WTC11 (cell line): ENCODE data around the gene TAX1BP3. TPM values are rescaled to one million over a fixed set of nuclear protein-coding genes. Genes with fewer than 3 reads are reported as not detected.

Source experiments
- ATAC-seq: fragments of 200-7000 bp; cut with Tn5 transposase; 2 replicates; pipeline ENCODE4 v1.10.0; 2021; ENCODE audit warnings: mild to moderate bottlenecking, moderate library complexity
- CTCF ChIA-PET: fragments of 300-600 bp; sonication (Branson Sonifier 250); formaldehyde crosslinking; loops from one replicate; lab custom pipeline; 2021; ENCODE audit warnings: antibody characterized with exemption; lab: Charles Lee
- POLR2A ChIA-PET: fragments of 350-600 bp; sonication (Branson Sonifier 250); formaldehyde crosslinking; loops from one replicate; lab custom pipeline; 2021; ENCODE audit warnings: antibody characterized with exemption; lab: Charles Lee
- DNase-seq: peaks from one replicate; pipeline ENCODE4 v3.0.0; 2021; ENCODE audit warnings: low spot score
- H3K27ac Mint-ChIP-seq: 2 replicates; pipeline ENCODE4 v1.8.0; 2021; ENCODE audit warnings: mixed read lengths
- H3K27me3 Mint-ChIP-seq: 2 replicates; pipeline ENCODE4 v1.8.0; 2021; ENCODE audit warnings: low read depth, mild to moderate bottlenecking, moderate library complexity, mixed read lengths
- H3K36me3 Mint-ChIP-seq: 2 replicates; pipeline ENCODE4 v1.8.0; 2021; ENCODE audit warnings: mixed read lengths
- H3K4me1 Mint-ChIP-seq: 2 replicates; pipeline ENCODE4 v1.8.0; 2022; ENCODE audit warnings: mixed read lengths
- H3K4me3 Mint-ChIP-seq: 2 replicates; pipeline ENCODE4 v1.8.0; 2021; ENCODE audit warnings: mild to moderate bottlenecking, moderate library complexity, mixed read lengths
- H3K9me3 Mint-ChIP-seq: 2 replicates; pipeline ENCODE4 v1.8.0; 2021; ENCODE audit warnings: mixed read lengths
- ARID4B ChIP-seq: sonication (generic); formaldehyde crosslinking; IDR thresholded peaks from 2 replicates; pipeline ENCODE4 v1.8.0; 2023; ENCODE audit warnings: missing genetic modification reagents, mild to moderate bottlenecking, borderline replicate concordance
- E2F1 ChIP-seq: sonication (generic); formaldehyde crosslinking; IDR thresholded peaks from 2 replicates; pipeline ENCODE4 v1.8.0; 2022; ENCODE audit warnings: mild to moderate bottlenecking, missing genetic modification reagents
- ERG ChIP-seq: fragments of 250-450 bp; sonication (Bioruptor Pico); IDR thresholded peaks from 2 replicates; pipeline ENCODE4 v1.8.0; 2021; ENCODE audit warnings: mild to moderate bottlenecking
- ETV6 ChIP-seq: sonication (generic); formaldehyde crosslinking; IDR thresholded peaks from 2 replicates; pipeline ENCODE4 v1.8.1; 2022; ENCODE audit warnings: mild to moderate bottlenecking, missing genetic modification reagents
- FOXP1 ChIP-seq: sonication (generic); formaldehyde crosslinking; IDR thresholded peaks from 2 replicates; pipeline ENCODE4 v1.8.0; 2022; ENCODE audit warnings: missing genetic modification reagents, mild to moderate bottlenecking, moderate library complexity, borderline replicate concordance
- GABPB1 ChIP-seq: sonication (generic); formaldehyde crosslinking; IDR thresholded peaks from 2 replicates; pipeline ENCODE4 v1.8.1; 2023; ENCODE audit warnings: mild to moderate bottlenecking, missing genetic modification reagents
- JUN ChIP-seq: sonication (generic); formaldehyde crosslinking; IDR thresholded peaks from 2 replicates; pipeline ENCODE4 v1.8.0; 2023; ENCODE audit warnings: mild to moderate bottlenecking, missing genetic modification reagents
- MXD4 ChIP-seq: fragments of 250-450 bp; sonication (Bioruptor Pico); IDR thresholded peaks from 2 replicates; pipeline ENCODE4 v1.8.0; 2021; ENCODE audit warnings: mild to moderate bottlenecking, moderate library complexity, borderline replicate concordance
- NFYB ChIP-seq: sonication (generic); formaldehyde crosslinking; conservative IDR thresholded peaks from 2 replicates; pipeline ENCODE4 v1.8.0; 2022; ENCODE audit warnings: low read depth, missing genetic modification reagents
- SMAD3 ChIP-seq: sonication (generic); formaldehyde crosslinking; IDR thresholded peaks from 2 replicates; pipeline ENCODE4 v1.8.0; 2022; ENCODE audit warnings: missing genetic modification reagents, mild to moderate bottlenecking, borderline replicate concordance
- TP53 ChIP-seq: sonication (generic); formaldehyde crosslinking; IDR thresholded peaks from 2 replicates; pipeline ENCODE4 v1.8.1; 2023; ENCODE audit warnings: mild to moderate bottlenecking, missing genetic modification reagents
- ZNF396 ChIP-seq: fragments of 250-450 bp; sonication (Bioruptor Pico); IDR thresholded peaks from 2 replicates; pipeline ENCODE4 v1.8.0; 2021; ENCODE audit warnings: mild to moderate bottlenecking, moderate library complexity, borderline replicate concordance
- ZSCAN18 ChIP-seq: fragments of 250-450 bp; sonication (Bioruptor Pico); IDR thresholded peaks from 2 replicates; pipeline ENCODE4 v2.1.2; 2022; ENCODE audit warnings: mild to moderate bottlenecking, moderate library complexity
- total RNA-seq: library from RNA; stranded (reverse); gene quantifications from 3 replicates; pipeline ENCODE4 v1.2.3, GENCODE V29; 2021
- TF ChIP-seq, protein P1 (sequence below): fragments of 200-600 bp; IDR thresholded peaks from 2 replicates; pipeline ENCODE4 v1.8.0; 2022; ENCODE audit warnings: antibody characterized with exemption
- TF ChIP-seq, protein P2 (sequence below): sonication (generic); formaldehyde crosslinking; IDR thresholded peaks from 2 replicates; pipeline ENCODE4 v1.8.1; 2022; ENCODE audit warnings: missing genetic modification reagents, borderline replicate concordance

Gene TAX1BP3
- total RNA-seq, 1 experiment from 2014 or later: 76.2 TPM

GRCh38 chr17:3690094-3690715 lies 21.8 kb upstream of the TAX1BP3 start:
- ATAC-seq: no peak

DNA sequence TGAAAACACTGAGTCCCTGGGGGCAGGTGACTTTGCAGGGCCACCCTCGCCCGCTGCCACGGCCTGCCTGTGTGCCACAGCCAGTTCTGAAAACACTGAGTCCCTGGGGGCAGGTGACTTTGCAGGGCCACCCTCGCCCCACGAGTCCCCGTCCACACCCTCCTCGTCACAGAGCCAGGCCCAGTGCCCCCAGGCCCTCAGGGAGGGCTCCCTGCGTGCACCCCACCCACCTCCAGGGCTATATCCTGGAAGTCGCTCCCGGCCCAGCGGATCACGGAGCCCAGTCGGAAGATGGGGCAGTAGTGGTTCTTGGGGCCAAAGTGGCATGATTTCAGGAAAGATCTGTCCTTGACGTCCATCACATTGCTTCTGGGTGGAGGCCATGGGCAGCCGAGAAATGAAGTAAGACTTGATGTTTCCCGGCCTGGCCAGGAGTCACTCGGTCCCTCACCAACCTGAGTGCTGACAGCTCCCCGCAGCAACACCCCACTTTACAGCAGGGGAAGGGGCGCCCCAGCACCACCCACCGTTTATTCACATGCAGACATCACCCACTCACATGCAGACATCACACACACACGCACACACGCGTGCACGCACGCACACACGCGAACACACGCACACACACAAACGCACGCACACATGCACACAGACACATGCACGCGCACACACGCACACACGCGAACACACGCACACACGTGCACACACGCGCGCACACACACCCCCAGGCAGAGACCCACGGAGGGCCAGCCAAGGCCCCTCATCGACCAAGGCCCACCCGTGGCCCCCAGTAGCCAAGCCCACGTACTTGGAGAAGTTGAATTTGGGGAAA lies 21.1 kb upstream of the TAX1BP3 start:
- no peak for DNase-seq
- TF ChIP-seq, protein P1, sequence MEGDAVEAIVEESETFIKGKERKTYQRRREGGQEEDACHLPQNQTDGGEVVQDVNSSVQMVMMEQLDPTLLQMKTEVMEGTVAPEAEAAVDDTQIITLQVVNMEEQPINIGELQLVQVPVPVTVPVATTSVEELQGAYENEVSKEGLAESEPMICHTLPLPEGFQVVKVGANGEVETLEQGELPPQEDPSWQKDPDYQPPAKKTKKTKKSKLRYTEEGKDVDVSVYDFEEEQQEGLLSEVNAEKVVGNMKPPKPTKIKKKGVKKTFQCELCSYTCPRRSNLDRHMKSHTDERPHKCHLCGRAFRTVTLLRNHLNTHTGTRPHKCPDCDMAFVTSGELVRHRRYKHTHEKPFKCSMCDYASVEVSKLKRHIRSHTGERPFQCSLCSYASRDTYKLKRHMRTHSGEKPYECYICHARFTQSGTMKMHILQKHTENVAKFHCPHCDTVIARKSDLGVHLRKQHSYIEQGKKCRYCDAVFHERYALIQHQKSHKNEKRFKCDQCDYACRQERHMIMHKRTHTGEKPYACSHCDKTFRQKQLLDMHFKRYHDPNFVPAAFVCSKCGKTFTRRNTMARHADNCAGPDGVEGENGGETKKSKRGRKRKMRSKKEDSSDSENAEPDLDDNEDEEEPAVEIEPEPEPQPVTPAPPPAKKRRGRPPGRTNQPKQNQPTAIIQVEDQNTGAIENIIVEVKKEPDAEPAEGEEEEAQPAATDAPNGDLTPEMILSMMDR: no peak
- TF ChIP-seq GABPB1 (CRISPR knock-in tag) (no peak), E2F1 (CRISPR knock-in tag) (no peak), JUN (CRISPR knock-in tag) (no peak), ERG (CRISPR knock-in tag) (no peak), FOXP1 (CRISPR knock-in tag) (no peak), ETV6 (CRISPR knock-in tag) (no peak), ZSCAN18 (CRISPR knock-in tag) (no peak), ZNF396 (CRISPR knock-in tag) (no peak), SMAD3 (CRISPR knock-in tag) (no peak), ARID4B (CRISPR knock-in tag) (no peak), TP53 (CRISPR knock-in tag) (no peak)
- Mint-ChIP-seq H3K9me3 (no peaks in the 10 kb centered on the region), H3K27ac (peak overlapping the region; percentile 78), H3K4me3 (no peak overlapping the region), H3K27me3 (peaks cover 3% of the 10 kb centered on the region), H3K36me3 (no peaks in the 10 kb centered on the region), H3K4me1 (peaks cover 11% of the 10 kb centered on the region)
- ChIA-PET POLR2A (no interaction called here), CTCF (no interaction called here)
- ATAC-seq: no peak

More at GRCh38 chr17:3690094-3690715, 21.8 kb upstream of the TAX1BP3 start:
- no peak for DNase-seq
- peaks cover 15% of the 10 kb centered on the region for H3K4me1 Mint-ChIP-seq
- CTCF ChIA-PET: interaction anchor here (1.0 kb wide), 1 partner anchor 156 kb away, joined by 3 read pairs; the partner anchor contains the start of gene NCBP3
- H3K36me3 Mint-ChIP-seq: no peaks in the 10 kb centered on the region
- TF ChIP-seq NFYB (no peak), MXD4 (CRISPR knock-in tag) (no peak)
- TF ChIP-seq, protein P2, sequence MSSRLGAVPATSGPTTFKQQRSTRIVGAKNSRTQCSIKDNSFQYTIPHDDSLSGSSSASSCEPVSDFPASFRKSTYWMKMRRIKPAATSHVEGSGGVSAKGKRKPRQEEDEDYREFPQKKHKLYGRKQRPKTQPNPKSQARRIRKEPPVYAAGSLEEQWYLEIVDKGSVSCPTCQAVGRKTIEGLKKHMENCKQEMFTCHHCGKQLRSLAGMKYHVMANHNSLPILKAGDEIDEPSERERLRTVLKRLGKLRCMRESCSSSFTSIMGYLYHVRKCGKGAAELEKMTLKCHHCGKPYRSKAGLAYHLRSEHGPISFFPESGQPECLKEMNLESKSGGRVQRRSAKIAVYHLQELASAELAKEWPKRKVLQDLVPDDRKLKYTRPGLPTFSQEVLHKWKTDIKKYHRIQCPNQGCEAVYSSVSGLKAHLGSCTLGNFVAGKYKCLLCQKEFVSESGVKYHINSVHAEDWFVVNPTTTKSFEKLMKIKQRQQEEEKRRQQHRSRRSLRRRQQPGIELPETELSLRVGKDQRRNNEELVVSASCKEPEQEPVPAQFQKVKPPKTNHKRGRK (CRISPR knock-in tag): no peak
- TF ChIP-seq, all 79 proteins: peak for 0
- H3K27me3 Mint-ChIP-seq: peaks cover 9% of the 10 kb centered on the region
- H3K27ac Mint-ChIP-seq: no peak overlapping the region
- H3K9me3 Mint-ChIP-seq: no peaks in the 10 kb centered on the region
- POLR2A ChIA-PET: no interaction called here
- no peak overlapping the region for H3K4me3 Mint-ChIP-seq
